Osteoblast (primary cell): Measurements from ENCODE around the gene NCKAP5. TPM values are rescaled to one million over a fixed set of nuclear protein-coding genes. Genes with fewer than 3 reads are reported as not detected.

Experiments used
- DNase-seq: peaks from one replicate; pipeline ENCODE4 v3.0.0; 2011; ENCODE audit warnings: low spot score, mixed read lengths; ENCODE audit not compliant: insufficient read length; ENCODE audit errors: missing footprints
- H2AFZ ChIP-seq: 2 replicates; pipeline ENCODE4 v1.6.0; 2011; ENCODE audit warnings: mild to moderate bottlenecking, low read length
- H3K27ac ChIP-seq: 2 replicates; pipeline ENCODE4 v1.5.1; 2011; ENCODE audit warnings: mild to moderate bottlenecking, low read depth, low read length, moderate library complexity
- H3K27me3 ChIP-seq: 2 replicates; pipeline ENCODE4 v1.6.0; 2012; ENCODE audit warnings: mild to moderate bottlenecking, control low read depth, inconsistent platforms, low read length, moderate library complexity; ENCODE audit not compliant: insufficient read depth
- H3K36me3 ChIP-seq: 2 replicates; pipeline ENCODE4 v1.5.1; 2011; ENCODE audit warnings: mild to moderate bottlenecking, low read length, control low read depth, moderate library complexity; ENCODE audit not compliant: insufficient read depth
- H3K4me1 ChIP-seq: 2 replicates; pipeline ENCODE4 v1.5.1; 2011; ENCODE audit warnings: mild to moderate bottlenecking, low read length, control low read depth, moderate library complexity; ENCODE audit not compliant: insufficient read depth
- H3K4me2 ChIP-seq: 2 replicates; pipeline ENCODE4 v1.6.0; 2011; ENCODE audit warnings: mild to moderate bottlenecking, low read length; ENCODE audit not compliant: insufficient read depth
- H3K4me3 ChIP-seq: fragments of 200-600 bp; sonication (generic); 3 replicates; pipeline ENCODE4 v1.5.1; 2012; ENCODE audit warnings: mild to moderate bottlenecking, low read length, inconsistent platforms; ENCODE audit not compliant: insufficient read depth
- H3K79me2 ChIP-seq: 2 replicates; pipeline ENCODE4 v1.6.0; 2012; ENCODE audit warnings: mild to moderate bottlenecking, low read length, control low read depth, inconsistent platforms; ENCODE audit not compliant: insufficient read depth
- H3K9me3 ChIP-seq: 2 replicates; pipeline ENCODE4 v1.5.1; 2011; ENCODE audit warnings: low read depth, low read length, control low read depth
- H4K20me1 ChIP-seq: 2 replicates; pipeline ENCODE4 v1.6.0; 2012; ENCODE audit warnings: mild to moderate bottlenecking, low read length, control low read depth; ENCODE audit not compliant: insufficient read depth
- total RNA-seq: library from RNA; depleted of rRNA; stranded (reverse); fragments of >200 nt; gene quantifications from 2 replicates; pipeline ENCODE4 v1.2.3, GENCODE V29; 2012
- TF ChIP-seq, protein P1 (sequence below): IDR thresholded peaks from 2 replicates; pipeline ENCODE4 v1.5.1; 2011; ENCODE audit warnings: mild to moderate bottlenecking, low read depth, low read length, moderate library complexity; ENCODE audit errors: extremely low read depth

NCKAP5 gene
- total RNA-seq, 1 donor, result 1.8 TPM

- TF ChIP-seq, protein P1, sequence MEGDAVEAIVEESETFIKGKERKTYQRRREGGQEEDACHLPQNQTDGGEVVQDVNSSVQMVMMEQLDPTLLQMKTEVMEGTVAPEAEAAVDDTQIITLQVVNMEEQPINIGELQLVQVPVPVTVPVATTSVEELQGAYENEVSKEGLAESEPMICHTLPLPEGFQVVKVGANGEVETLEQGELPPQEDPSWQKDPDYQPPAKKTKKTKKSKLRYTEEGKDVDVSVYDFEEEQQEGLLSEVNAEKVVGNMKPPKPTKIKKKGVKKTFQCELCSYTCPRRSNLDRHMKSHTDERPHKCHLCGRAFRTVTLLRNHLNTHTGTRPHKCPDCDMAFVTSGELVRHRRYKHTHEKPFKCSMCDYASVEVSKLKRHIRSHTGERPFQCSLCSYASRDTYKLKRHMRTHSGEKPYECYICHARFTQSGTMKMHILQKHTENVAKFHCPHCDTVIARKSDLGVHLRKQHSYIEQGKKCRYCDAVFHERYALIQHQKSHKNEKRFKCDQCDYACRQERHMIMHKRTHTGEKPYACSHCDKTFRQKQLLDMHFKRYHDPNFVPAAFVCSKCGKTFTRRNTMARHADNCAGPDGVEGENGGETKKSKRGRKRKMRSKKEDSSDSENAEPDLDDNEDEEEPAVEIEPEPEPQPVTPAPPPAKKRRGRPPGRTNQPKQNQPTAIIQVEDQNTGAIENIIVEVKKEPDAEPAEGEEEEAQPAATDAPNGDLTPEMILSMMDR, result no peak
- no peak overlapping the region for H2AFZ ChIP-seq
- no peak overlapping the region for H3K4me3 ChIP-seq
- no peaks in the 10 kb centered on the region for H3K4me1 ChIP-seq
- H3K27me3 ChIP-seq, result no peaks in the 10 kb centered on the region
- no peaks in the 10 kb centered on the region for H4K20me1 ChIP-seq
- no peaks in the 10 kb centered on the region for H3K36me3 ChIP-seq
- H3K27ac ChIP-seq, result no peak overlapping the region
- H3K9me3 ChIP-seq, result no peaks in the 10 kb centered on the region
- no peak overlapping the region for H3K4me2 ChIP-seq
- H3K79me2 ChIP-seq, result no peaks in the 10 kb centered on the region
- no peak for DNase-seq
Measured at GRCh38 chr2:133082034-133082433, 486.2 kb downstream of the NCKAP5 start.

DNA sequence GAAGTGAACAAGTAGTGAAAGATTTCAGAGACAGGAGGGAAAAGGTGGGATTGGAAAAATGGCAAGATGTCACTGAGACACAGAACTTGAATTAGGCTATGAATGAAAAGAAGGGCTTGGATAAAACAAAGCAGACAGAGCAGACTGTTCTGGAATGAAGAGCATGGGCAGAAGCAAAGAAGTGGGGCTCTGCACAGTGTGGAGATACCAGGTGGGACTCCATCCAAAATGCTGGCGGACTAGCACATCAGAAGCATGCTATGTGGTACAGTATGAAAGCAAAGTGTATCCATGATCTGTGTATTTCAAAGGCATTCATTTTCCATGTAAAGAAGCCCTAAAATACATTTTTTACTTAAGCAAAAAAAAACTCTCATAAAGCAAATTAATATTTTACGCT is 487.4 kb downstream of the NCKAP5 start:
- TF ChIP-seq, protein P1, result no peak
- Histone ChIP-seq H3K9me3 (no peaks in the 10 kb centered on the region), H3K27ac (no peak overlapping the region), H3K4me2 (no peak overlapping the region), H3K4me1 (no peaks in the 10 kb centered on the region), H3K27me3 (no peaks in the 10 kb centered on the region), H3K4me3 (no peak overlapping the region), H3K79me2 (no peaks in the 10 kb centered on the region), H4K20me1 (no peaks in the 10 kb centered on the region), H2AFZ (no peak overlapping the region), H3K36me3 (no peaks in the 10 kb centered on the region)
- no peak for DNase-seq

- TF ChIP-seq, protein P1, result no peak
- Histone ChIP-seq H4K20me1 (no peaks in the 10 kb centered on the region), H3K27me3 (no peaks in the 10 kb centered on the region), H3K4me3 (no peak overlapping the region), H3K27ac (no peak overlapping the region), H3K36me3 (no peaks in the 10 kb centered on the region), H2AFZ (no peak overlapping the region), H3K4me1 (no peaks in the 10 kb centered on the region), H3K79me2 (no peaks in the 10 kb centered on the region), H3K4me2 (no peak overlapping the region), H3K9me3 (no peaks in the 10 kb centered on the region)
- DNase-seq, result no peak
Measured at GRCh38 chr2:133078667-133079411, 489.4 kb downstream of the NCKAP5 start.

GRCh38 chr2:133077269-133077822 is 490.9 kb downstream of the NCKAP5 start:
- Histone ChIP-seq H3K4me2 (no peak overlapping the region), H4K20me1 (no peaks in the 10 kb centered on the region), H3K27ac (no peak overlapping the region), H2AFZ (no peak overlapping the region), H3K27me3 (no peaks in the 10 kb centered on the region), H3K36me3 (no peaks in the 10 kb centered on the region), H3K4me1 (no peaks in the 10 kb centered on the region), H3K4me3 (no peak overlapping the region), H3K79me2 (no peaks in the 10 kb centered on the region), H3K9me3 (no peaks in the 10 kb centered on the region)
- TF ChIP-seq, protein P1, result no peak
- no peak for DNase-seq
